Activated T-cell treated with anti-CD3 and anti-CD28 coated beads, Interleukin-2, amount 50 U/mL, for 4 hours (primary cell): ENCODE data around the gene LORICRIN. TPM values are rescaled to one million over a fixed set of nuclear protein-coding genes. Genes with fewer than 3 reads are reported as not detected.

Experiments used
- ATAC-seq, 2 donors: fragments of 200-7000 bp; cut with Tn5 transposase; one replicate each; pipeline ENCODE4 v1.10.0; 2021
- DNase-seq: peaks from one replicate; pipeline ENCODE4 v3.0.0-alpha.2; 2020
- H3K27me3 Mint-ChIP-seq: one replicate; pipeline ENCODE4 v1.8.0; 2021; ENCODE audit warnings: low read depth, mixed read lengths
- H3K36me3 Mint-ChIP-seq: one replicate; pipeline ENCODE4 v1.8.0; 2022; ENCODE audit warnings: mixed read lengths; ENCODE audit not compliant: insufficient read depth
- H3K4me1 Mint-ChIP-seq: one replicate; pipeline ENCODE4 v1.8.0; 2021; ENCODE audit warnings: low read depth, mixed read lengths
- H3K4me3 Mint-ChIP-seq: one replicate; pipeline ENCODE4 v1.8.0; 2021; ENCODE audit warnings: mild to moderate bottlenecking, moderate library complexity, mixed read lengths
- H3K9me3 Mint-ChIP-seq: one replicate; pipeline ENCODE4 v1.8.0; 2021; ENCODE audit warnings: mixed read lengths
- total RNA-seq, 3 donors: library from RNA; stranded (reverse); gene quantifications; one replicate each; pipeline ENCODE4 v1.2.1, GENCODE V29; 2021

Gene LORICRIN
- total RNA-seq, 3 donors from 2014 or later: not detected

DNA sequence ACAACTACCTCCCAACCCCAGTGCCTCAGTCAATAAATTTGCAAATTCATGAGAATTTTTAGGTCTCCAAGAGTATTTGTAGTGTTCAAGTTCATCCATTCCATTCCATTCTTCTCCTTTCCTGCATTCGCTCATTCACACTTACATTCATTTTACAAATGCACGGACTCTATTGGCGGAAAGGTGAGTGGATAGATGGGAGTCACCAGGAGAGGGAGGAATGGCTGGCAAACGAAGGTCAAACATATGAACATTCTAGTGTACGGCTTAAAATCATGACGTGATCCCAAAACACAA lies 2.5 kb downstream of the LORICRIN start:
- Mint-ChIP-seq H3K27me3 (peaks cover 58% of the 10 kb centered on the region), H3K9me3 (no peaks in the 10 kb centered on the region), H3K4me3 (peak overlapping the region; percentile 66), H3K4me1 (peaks cover 21% of the 10 kb centered on the region), H3K36me3 (no peaks in the 10 kb centered on the region)
- DNase-seq: no peak
- ATAC-seq: no peak

DNA sequence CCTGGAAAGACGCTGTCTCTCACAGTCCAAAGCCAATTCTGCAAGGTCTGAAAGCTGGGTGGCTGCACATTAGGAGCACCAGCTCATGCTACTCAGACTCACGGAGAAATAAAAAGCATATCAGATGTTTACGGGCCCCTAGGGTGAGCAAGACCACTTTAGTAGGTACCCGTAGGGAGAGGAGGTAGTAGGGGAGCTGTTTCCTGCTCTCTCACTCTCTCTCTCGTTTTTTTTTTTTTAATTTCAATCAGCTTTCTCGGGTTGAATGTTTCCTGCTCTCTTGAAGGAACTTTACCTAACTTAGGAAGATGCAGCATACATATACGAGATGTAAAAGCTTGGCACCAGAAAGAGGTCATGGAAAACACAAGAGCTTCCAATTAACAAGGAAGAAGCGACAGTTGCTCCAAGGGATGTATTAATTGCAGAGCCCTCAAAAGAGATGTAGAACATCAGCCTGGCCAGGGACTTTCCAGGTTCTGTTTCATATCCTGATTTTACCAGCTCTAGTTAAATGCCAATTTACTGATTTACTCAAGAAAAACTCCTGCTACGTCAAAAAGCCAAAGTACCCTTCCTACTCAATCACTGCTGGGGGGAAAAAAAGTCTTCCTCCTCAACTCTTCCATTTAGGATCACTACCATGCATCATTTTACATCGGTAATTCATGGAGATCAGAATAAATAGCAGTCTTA lies 3.1 kb downstream of the LORICRIN start:
- H3K4me3 Mint-ChIP-seq: peak overlapping the region; percentile 66
- peak in 1 of 2 donors; percentile 29 for ATAC-seq
- no peaks in the 10 kb centered on the region for H3K9me3 Mint-ChIP-seq
- H3K4me1 Mint-ChIP-seq: peaks cover 21% of the 10 kb centered on the region
- no peak for DNase-seq
- H3K36me3 Mint-ChIP-seq: no peaks in the 10 kb centered on the region
- H3K27me3 Mint-ChIP-seq: peaks cover 62% of the 10 kb centered on the region

DNA sequence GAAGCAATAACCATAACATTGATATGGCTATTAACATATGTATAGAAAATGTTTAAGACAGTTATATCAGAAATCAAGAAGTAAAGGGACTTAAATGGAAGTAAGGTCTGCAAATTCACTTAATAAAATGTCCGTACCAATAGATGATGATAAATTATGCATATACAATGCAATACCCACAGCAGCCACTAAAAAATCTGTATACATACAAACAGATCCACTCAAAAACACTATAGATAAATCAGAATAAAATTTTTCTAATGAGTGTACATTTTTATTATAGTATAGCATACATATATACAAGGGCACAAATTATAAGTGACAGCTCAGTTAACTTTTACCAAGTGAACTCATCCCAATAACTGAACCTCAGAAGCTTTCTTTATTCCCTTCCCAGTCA lies 6.0 kb downstream of the LORICRIN start:
- Mint-ChIP-seq H3K4me1 (peaks cover 18% of the 10 kb centered on the region), H3K36me3 (no peaks in the 10 kb centered on the region), H3K4me3 (no peak overlapping the region), H3K27me3 (peaks cover 70% of the 10 kb centered on the region), H3K9me3 (no peaks in the 10 kb centered on the region)
- DNase-seq (no peak), ATAC-seq (no peak)

DNA sequence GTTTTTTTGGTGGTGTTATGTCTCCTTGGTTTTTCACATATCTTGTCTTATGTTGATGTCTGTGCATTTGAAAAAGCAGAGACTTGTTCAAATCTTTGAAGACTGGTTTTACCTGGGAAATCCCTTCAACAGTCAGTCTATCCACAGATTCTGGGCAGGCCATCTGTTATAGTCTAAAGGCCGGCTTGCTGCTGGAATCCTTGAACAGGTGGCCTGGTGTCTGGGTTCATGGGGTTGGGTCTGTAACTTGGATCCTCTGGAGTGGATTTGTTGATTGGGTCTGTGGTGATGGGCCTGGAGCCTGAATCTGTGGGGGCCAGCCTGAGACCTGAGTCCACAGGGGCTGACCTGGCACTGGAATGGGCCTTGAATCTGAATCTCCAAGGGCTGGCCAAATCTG lies 12.2 kb downstream of the LORICRIN start:
- H3K27me3 Mint-ChIP-seq: peaks cover 45% of the 10 kb centered on the region
- no peak overlapping the region for H3K4me3 Mint-ChIP-seq

DNA sequence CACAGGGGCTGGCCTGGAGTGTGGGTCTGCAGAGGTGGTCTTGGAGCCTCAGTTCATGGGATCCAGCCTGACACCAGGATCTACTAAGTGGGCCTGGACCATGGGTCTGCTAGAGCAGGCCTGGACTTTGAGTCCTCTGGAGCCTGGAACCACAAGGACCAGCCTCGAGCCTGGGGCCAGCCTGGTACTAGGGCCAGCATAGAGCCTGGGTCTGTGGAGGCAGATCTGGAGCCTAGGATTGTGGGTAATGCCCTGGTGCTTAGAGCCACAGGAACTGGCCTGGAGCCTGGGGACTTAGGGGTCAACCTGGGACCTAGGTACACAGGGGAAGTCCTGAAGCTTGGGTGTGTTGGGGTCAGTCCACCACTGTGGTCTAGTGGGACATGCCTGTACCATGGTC lies 12.7 kb downstream of the LORICRIN start:
- Mint-ChIP-seq H3K36me3 (no peaks in the 10 kb centered on the region), H3K4me3 (no peak overlapping the region), H3K4me1 (no peaks in the 10 kb centered on the region), H3K9me3 (no peaks in the 10 kb centered on the region), H3K27me3 (peaks cover 44% of the 10 kb centered on the region)
- ATAC-seq (no peak), DNase-seq (no peak)

More for the DNA sequence above, 12.2 kb downstream of the LORICRIN start:
- Mint-ChIP-seq H3K4me1 (no peaks in the 10 kb centered on the region), H3K36me3 (no peaks in the 10 kb centered on the region), H3K9me3 (no peaks in the 10 kb centered on the region)
- ATAC-seq (no peak), DNase-seq (no peak)

DNA sequence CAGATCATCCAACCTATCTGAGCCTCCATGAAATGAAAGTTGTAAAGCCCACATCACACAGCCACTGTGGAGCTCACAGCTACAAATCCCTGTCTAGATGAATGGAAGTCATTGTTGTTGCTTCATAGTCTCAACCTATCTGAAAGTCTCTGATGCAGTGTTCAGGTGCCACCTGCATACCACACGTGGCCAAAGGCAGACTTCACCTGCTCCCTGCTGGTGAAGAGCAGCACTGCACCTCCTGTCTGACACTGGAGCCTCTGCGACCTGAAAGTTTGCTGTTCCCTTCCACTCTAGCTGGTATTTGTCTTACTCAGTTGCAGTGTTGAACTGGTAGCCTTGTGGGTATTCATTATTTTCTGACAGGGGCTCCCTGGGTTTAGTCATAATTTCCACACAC lies 18.4 kb downstream of the LORICRIN start:
- ATAC-seq: peak in 1 of 2 donors; percentile 66
- Mint-ChIP-seq H3K4me1 (no peaks in the 10 kb centered on the region), H3K4me3 (no peak overlapping the region), H3K27me3 (peaks cover 27% of the 10 kb centered on the region), H3K9me3 (no peaks in the 10 kb centered on the region), H3K36me3 (no peaks in the 10 kb centered on the region)
- peak; percentile 18 for DNase-seq

DNA sequence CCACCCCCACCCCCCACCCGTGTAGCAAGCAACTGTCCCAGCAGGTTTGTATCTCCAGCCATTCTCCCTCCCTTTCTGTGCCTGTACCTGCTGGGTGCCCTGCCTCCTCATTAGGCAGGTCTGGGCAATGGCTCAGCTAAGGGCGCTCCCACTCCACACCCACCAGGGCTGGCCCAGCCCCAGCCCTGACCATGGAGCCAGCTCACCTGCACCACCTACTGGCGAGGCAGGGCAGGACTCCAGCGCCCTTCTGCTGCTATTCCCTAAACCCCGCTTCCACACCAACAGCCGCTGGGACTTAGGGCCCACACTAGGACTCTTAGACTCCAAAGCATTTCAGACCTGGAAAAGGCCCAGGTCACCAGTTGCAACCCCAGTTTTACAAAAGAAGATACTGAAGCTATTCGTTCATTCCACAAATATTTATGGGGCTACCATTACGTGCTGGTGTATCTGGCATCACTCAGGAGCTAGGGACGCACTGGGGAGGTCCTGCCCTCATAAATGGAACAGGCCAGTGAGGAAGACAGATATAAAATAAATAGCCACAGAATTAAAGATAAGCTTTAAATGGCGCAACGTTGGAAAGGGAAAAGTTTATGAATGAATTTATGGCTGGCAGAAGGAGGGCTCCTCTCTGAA lies 29.3 kb downstream of the LORICRIN start:
- Mint-ChIP-seq H3K36me3 (no peaks in the 10 kb centered on the region), H3K9me3 (no peaks in the 10 kb centered on the region), H3K4me1 (peaks cover 14% of the 10 kb centered on the region), H3K27me3 (peaks cover 11% of the 10 kb centered on the region), H3K4me3 (no peak overlapping the region)
- DNase-seq: no peak
- ATAC-seq: no peak

DNA sequence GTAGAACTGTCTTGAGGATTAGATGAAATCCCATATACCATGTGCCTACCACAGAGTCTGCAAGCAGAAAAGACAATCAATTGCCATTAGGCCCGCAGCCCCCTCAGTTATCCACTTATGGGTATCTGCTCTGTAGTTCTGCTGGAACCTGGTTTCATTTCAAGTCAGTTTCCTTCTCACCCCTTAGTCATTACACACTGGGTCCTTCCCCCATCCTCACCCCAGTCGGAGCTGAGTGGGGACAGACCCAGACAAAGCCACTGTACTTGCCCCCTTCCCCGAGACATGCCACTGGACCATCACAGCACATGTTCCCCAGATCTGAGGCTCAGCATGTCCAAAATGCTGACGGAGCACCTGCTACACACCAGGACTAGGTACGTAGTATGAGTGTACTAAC lies 32.0 kb downstream of the LORICRIN start:
- Mint-ChIP-seq H3K27me3 (peaks cover 7% of the 10 kb centered on the region), H3K4me1 (peaks cover 21% of the 10 kb centered on the region), H3K36me3 (no peaks in the 10 kb centered on the region), H3K4me3 (no peak overlapping the region), H3K9me3 (no peaks in the 10 kb centered on the region)
- ATAC-seq (peak; percentile 46), DNase-seq (no peak)

DNA sequence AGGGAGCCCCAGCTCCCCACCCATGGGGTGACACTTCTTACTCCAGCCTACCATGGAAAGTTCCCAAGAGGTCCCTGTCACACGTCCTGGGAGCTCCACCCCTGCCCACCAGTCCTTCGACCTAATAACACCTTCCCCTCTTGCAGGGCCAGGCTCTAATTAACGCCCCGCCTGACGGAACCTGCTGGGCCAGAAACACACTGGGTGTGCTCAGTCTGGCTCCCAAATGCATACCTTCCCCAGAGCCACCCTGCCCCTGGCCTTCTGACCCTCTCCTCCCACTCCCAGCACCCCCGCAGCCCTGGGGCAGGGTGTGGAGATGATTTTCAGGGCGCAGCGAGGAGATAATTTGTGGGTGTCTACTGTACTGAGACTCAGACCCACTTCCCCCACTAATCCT lies 32.7 kb downstream of the LORICRIN start:
- Mint-ChIP-seq H3K4me3 (no peak overlapping the region), H3K36me3 (no peaks in the 10 kb centered on the region), H3K4me1 (peaks cover 21% of the 10 kb centered on the region), H3K27me3 (peaks cover 7% of the 10 kb centered on the region), H3K9me3 (no peaks in the 10 kb centered on the region)
- DNase-seq (no peak), ATAC-seq (no peak)

DNA sequence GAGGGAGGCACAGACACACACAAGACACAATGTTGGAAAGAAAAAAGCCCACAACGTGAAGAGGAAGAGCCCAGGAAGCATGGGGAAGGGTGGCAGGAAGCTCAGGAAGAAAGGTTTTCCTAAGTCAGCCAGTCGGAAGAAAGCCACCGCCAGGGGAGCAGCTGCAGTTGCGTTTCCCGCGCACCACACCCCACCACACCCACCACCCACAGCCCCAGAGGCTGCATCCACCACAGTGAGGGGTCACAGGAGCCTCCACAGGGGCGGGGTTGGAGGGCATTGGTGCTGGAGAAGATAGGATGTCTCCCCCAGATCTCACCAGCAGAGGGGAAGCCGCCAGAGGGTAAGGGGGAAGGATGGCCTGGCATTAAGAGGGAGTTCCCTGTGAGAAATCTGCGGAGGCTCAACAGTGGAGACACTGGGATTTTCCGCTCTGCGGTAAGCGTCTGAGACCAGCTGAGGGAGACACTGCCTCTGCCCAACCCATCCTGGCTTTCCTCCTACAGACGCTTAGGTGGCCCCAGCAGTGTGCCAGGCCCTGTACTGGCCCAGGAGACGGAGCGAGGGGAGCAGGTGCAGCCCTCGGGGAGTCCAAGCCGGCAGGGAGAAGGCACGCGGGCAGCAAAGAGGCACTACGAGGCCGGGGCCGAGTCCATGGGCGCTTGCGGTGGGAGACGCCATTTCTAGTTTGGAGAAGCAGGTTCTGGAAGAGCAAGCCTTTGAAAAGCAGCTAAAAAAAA lies 33.4 kb downstream of the LORICRIN start:
- Mint-ChIP-seq H3K9me3 (no peaks in the 10 kb centered on the region), H3K4me1 (peaks cover 21% of the 10 kb centered on the region), H3K4me3 (no peak overlapping the region), H3K27me3 (peaks cover 7% of the 10 kb centered on the region), H3K36me3 (no peaks in the 10 kb centered on the region)
- DNase-seq (no peak), ATAC-seq (no peak)

DNA sequence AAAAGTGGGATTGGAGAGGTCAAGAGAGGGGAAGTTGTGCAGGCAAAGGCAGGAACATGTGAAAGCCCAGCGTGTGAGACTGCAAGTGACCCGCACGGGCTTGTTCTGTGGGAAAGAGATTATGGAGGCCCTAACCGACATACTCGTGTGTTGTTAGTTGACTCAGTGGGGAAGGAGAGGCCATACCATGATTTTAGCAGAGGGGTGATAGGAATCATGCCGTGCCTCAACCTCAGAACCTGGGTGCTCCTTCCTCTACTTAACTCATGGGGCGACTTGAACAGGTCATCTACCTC lies 33.9 kb downstream of the LORICRIN start:
- peaks cover 21% of the 10 kb centered on the region for H3K4me1 Mint-ChIP-seq
- ATAC-seq (no peak), DNase-seq (no peak)
- peaks cover 7% of the 10 kb centered on the region for H3K27me3 Mint-ChIP-seq
- H3K9me3 Mint-ChIP-seq: no peaks in the 10 kb centered on the region
- no peaks in the 10 kb centered on the region for H3K36me3 Mint-ChIP-seq
- H3K4me3 Mint-ChIP-seq: no peak overlapping the region

DNA sequence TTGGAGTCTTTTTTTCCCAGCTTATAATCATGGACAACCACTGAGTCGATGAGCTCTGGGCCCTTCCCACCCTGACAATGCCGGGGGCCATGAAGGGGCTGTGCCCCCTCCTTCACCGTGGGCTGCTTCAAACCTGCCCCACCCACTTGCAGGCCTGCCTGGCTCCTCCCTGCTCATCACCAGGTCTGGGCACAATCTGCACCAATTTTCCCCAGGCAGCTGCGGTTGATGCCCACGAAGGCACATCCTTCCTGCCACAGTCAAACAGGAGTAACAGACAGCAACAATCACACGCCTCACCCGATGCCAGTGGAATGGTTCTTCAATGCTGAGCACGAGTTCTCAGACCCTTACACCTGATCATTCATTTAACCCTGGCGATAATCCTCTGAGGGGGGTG lies 34.4 kb downstream of the LORICRIN start:
- ATAC-seq (no peak), DNase-seq (no peak)
- H3K4me3 Mint-ChIP-seq: no peak overlapping the region
- peaks cover 7% of the 10 kb centered on the region for H3K27me3 Mint-ChIP-seq
- peaks cover 21% of the 10 kb centered on the region for H3K4me1 Mint-ChIP-seq
- H3K9me3 Mint-ChIP-seq: no peaks in the 10 kb centered on the region
- H3K36me3 Mint-ChIP-seq: no peaks in the 10 kb centered on the region

DNA sequence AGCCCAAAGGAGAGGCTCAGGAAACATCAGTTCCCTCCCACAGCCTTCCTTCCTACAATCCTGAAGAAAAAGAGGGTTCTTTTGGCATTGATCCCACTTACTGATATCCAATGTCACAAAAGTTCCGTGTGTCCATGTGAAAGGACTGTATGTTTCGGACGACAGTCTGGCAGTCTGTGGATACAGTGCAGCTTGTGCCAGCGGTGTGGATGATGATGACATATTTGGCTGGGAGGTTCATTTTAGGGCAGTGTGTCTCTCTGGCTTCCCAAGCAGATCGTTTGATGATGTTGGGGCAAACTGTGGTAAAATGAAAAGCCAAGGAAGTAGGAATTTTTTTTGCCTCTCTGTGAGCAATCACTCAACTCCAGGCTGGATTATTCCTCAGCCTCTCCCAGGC lies 42.8 kb downstream of the LORICRIN start:
- Mint-ChIP-seq H3K9me3 (no peaks in the 10 kb centered on the region), H3K27me3 (peaks cover 5% of the 10 kb centered on the region), H3K4me1 (no peaks in the 10 kb centered on the region), H3K36me3 (no peaks in the 10 kb centered on the region), H3K4me3 (no peak overlapping the region)
- DNase-seq (no peak), ATAC-seq (no peak)

DNA sequence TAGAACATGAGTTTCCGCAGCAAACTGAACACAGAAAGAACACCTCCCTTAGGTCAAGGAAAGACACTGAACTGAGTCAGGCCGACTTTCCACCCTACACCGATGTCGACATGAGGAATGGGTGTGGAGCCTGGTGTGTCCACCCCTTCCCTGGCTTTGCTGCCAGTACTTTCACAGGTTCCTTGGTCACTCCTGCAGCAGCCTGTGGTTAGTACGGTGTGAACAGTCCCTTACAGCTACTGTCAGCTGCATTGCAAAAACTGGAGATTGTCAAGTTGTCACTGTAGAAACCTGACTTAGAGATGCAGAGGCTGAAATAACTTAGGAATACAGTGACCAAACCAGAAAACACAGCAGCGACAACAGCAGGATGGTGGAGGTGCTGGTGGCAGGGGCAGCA lies 46.2 kb downstream of the LORICRIN start:
- H3K36me3 Mint-ChIP-seq: no peaks in the 10 kb centered on the region
- H3K4me1 Mint-ChIP-seq: no peaks in the 10 kb centered on the region
- DNase-seq: no peak
- H3K4me3 Mint-ChIP-seq: no peak overlapping the region
- H3K27me3 Mint-ChIP-seq: peaks cover 7% of the 10 kb centered on the region
- ATAC-seq: no peak
- H3K9me3 Mint-ChIP-seq: no peaks in the 10 kb centered on the region
